Vagina (tissue), 2 donors: ENCODE data around the gene GALM. TPM values are rescaled to one million over a fixed set of nuclear protein-coding genes. Genes with fewer than 3 reads are reported as not detected.

Experiments used
- DNase-seq, 2 donors: peaks; one replicate each; pipeline ENCODE4 v3.0.0-alpha.2; 2017; ENCODE audit errors: extremely low spot score in 2 of 2
- H3K27ac ChIP-seq: fragments of 200-600 bp; sonication (generic); one replicate; pipeline ENCODE4 v1.5.1; 2019
- H3K27me3 ChIP-seq: fragments of 200-600 bp; sonication (generic); one replicate; pipeline ENCODE4 v1.5.1; 2019
- H3K36me3 ChIP-seq, 2 donors: fragments of 200-600 bp; sonication (generic); one replicate each; pipeline ENCODE4 v1.5.1; 2017 to 2019
- H3K4me1 ChIP-seq: fragments of 200-600 bp; sonication (generic); one replicate; pipeline ENCODE4 v1.5.1; 2019
- H3K4me3 ChIP-seq, 2 donors: fragments of 200-600 bp; sonication (generic); 1 replicate in 1 of 2; 2 replicates in 1 of 2; pipeline ENCODE4 v1.5.1; 2016 to 2019
- H3K9me3 ChIP-seq: fragments of 200-600 bp; sonication (generic); one replicate; pipeline ENCODE4 v1.5.1; 2019
- POLR2A ChIP-seq, 2 donors: fragments of 450-650 bp; IDR thresholded peaks; one replicate each; pipeline ENCODE4 v1.6.1; 2017; ENCODE audit warnings: antibody characterized with exemption in 2 of 2, mild to moderate bottlenecking in 2 of 2, moderate library complexity in 2 of 2
- POLR2AphosphoS5 ChIP-seq, 2 donors: sonication (generic); formaldehyde crosslinking; IDR thresholded peaks; one replicate each; pipeline ENCODE4 v1.9.0; 2017; ENCODE audit warnings: antibody characterized with exemption in 2 of 2, mild to moderate bottlenecking in 2 of 2, low read depth in 1 of 2; ENCODE audit not compliant: insufficient read depth in 1 of 2
- intact Hi-C: fragments of 100-400 bp; cut with DNase I; formaldehyde crosslinking; loops from one replicate; pipeline ENCODE4 v1.15.1; 2023
- total RNA-seq: library from RNA; depleted of rRNA; stranded (reverse); fragments of >200 nt; gene quantifications from one replicate; pipeline ENCODE4 v1.2.3, GENCODE V29; 2016
- TF ChIP-seq, protein P1 (sequence below), 3 experiments: fragments of 450-650 bp in 2 of 3; fragments of 200-600 bp in 1 of 3; sonication (generic) in 1 of 3; IDR thresholded peaks; one replicate each; pipeline ENCODE4 v1.5.1; 2017 to 2019; ENCODE audit warnings: antibody characterized with exemption in 3 of 3, mild to moderate bottlenecking in 2 of 3, moderate library complexity in 2 of 3

GALM gene
- total RNA-seq, 1 donor from 2014 or later, result 16.9 TPM

- Histone ChIP-seq H3K36me3 (peaks cover 0 to 63% of the 10 kb centered on the region in 2 donors), H3K27ac (no peak overlapping the region), H3K4me3 (no peak overlapping the region), H3K4me1 (peaks cover 53% of the 10 kb centered on the region), H3K9me3 (no peaks in the 10 kb centered on the region), H3K27me3 (no peaks in the 10 kb centered on the region)
- DNase-seq, result no peak
- TF ChIP-seq POLR2AphosphoS5 (IDR thresholded peaks at IDR 0.05; ENCODE audit: insufficient read depth in 1 of 2, low read depth in 1 of 2) (no peak), POLR2A (IDR thresholded peaks at IDR 0.05) (no peak)
- TF ChIP-seq, protein P1, sequence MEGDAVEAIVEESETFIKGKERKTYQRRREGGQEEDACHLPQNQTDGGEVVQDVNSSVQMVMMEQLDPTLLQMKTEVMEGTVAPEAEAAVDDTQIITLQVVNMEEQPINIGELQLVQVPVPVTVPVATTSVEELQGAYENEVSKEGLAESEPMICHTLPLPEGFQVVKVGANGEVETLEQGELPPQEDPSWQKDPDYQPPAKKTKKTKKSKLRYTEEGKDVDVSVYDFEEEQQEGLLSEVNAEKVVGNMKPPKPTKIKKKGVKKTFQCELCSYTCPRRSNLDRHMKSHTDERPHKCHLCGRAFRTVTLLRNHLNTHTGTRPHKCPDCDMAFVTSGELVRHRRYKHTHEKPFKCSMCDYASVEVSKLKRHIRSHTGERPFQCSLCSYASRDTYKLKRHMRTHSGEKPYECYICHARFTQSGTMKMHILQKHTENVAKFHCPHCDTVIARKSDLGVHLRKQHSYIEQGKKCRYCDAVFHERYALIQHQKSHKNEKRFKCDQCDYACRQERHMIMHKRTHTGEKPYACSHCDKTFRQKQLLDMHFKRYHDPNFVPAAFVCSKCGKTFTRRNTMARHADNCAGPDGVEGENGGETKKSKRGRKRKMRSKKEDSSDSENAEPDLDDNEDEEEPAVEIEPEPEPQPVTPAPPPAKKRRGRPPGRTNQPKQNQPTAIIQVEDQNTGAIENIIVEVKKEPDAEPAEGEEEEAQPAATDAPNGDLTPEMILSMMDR (IDR thresholded peaks at IDR 0.05), result no peak
- intact Hi-C loops, result no loop called here
Measured at GRCh38 chr2:38745267-38745666, 79.4 kb downstream of the GALM start.

GRCh38 chr2:38747007-38747424 is 81.1 kb downstream of the GALM start:
- Histone ChIP-seq H3K4me1 (peaks cover 58% of the 10 kb centered on the region), H3K27ac (no peak overlapping the region), H3K27me3 (no peaks in the 10 kb centered on the region), H3K36me3 (peaks cover 0 to 63% of the 10 kb centered on the region in 2 donors), H3K4me3 (no peak overlapping the region), H3K9me3 (no peaks in the 10 kb centered on the region)
- intact Hi-C loops, result no loop called here
- no peak for DNase-seq
- TF ChIP-seq, protein P1 (IDR thresholded peaks at IDR 0.05), result no peak
- no peak for TF ChIP-seq POLR2AphosphoS5 (IDR thresholded peaks at IDR 0.05; ENCODE audit: insufficient read depth in 1 of 2, low read depth in 1 of 2)

GRCh38 chr2:38747819-38748218 is 81.9 kb downstream of the GALM start:
- TF ChIP-seq POLR2AphosphoS5 (IDR thresholded peaks at IDR 0.05; ENCODE audit: insufficient read depth in 1 of 2, low read depth in 1 of 2), result no peak
- TF ChIP-seq, protein P1 (IDR thresholded peaks at IDR 0.05), result no peak
- no peak for TF ChIP-seq POLR2A (IDR thresholded peaks at IDR 0.05)
- H3K9me3 ChIP-seq, result no peaks in the 10 kb centered on the region
- intact Hi-C loops, result no loop called here
- H3K4me1 ChIP-seq, result peaks cover 60% of the 10 kb centered on the region
- no peaks in the 10 kb centered on the region for H3K27me3 ChIP-seq
- no peak overlapping the region for H3K4me3 ChIP-seq
- H3K36me3 ChIP-seq, result peaks cover 0 to 63% of the 10 kb centered on the region in 2 donors
- no peak for DNase-seq
- no peak overlapping the region for H3K27ac ChIP-seq

DNA sequence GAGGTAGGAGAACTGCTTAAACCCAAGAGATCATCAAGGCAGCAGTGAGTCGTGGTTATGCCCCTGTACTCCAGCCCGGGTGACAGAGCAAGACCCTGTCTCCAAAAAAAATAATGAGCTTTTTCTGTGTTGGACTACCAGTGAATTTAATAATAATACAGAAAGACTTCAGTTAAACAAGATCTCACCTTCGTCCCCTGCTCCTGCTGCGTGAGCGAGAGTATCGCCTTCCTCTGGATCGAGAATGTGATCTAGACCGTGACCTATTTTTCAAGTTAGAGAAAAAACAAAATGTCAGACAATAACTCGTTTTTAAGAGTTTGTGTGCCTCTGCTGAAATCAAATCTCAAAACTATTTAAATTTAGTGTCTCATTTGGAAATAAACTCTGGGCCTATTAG is 82.5 kb downstream of the GALM start:
- no peaks in the 10 kb centered on the region for H3K27me3 ChIP-seq
- H3K4me3 ChIP-seq, result no peak overlapping the region
- intact Hi-C loops, result no loop called here
- peaks cover 60% of the 10 kb centered on the region for H3K4me1 ChIP-seq
- no peaks in the 10 kb centered on the region for H3K9me3 ChIP-seq
- no peak for TF ChIP-seq POLR2AphosphoS5 (IDR thresholded peaks at IDR 0.05; ENCODE audit: insufficient read depth in 1 of 2, low read depth in 1 of 2)
- TF ChIP-seq, protein P1 (IDR thresholded peaks at IDR 0.05), result no peak
- TF ChIP-seq POLR2A (IDR thresholded peaks at IDR 0.05), result no peak
- DNase-seq, result no peak
- H3K27ac ChIP-seq, result peak overlapping the region; percentile 14
- H3K36me3 ChIP-seq, result peaks cover 0 to 60% of the 10 kb centered on the region in 2 donors

- DNase-seq, result no peak
- no peaks in the 10 kb centered on the region for H3K27me3 ChIP-seq
- TF ChIP-seq POLR2A (IDR thresholded peaks at IDR 0.05) (no peak), POLR2AphosphoS5 (IDR thresholded peaks at IDR 0.05; ENCODE audit: insufficient read depth in 1 of 2, low read depth in 1 of 2) (no peak)
- TF ChIP-seq, protein P1 (IDR thresholded peaks at IDR 0.05), result no peak
- peak overlapping the region; percentile 88 to 97 for H3K4me3 ChIP-seq
- intact Hi-C loops, result no loop called here
- peaks cover 0 to 52% of the 10 kb centered on the region in 2 donors for H3K36me3 ChIP-seq
- H3K27ac ChIP-seq, result peak overlapping the region; percentile 99
- H3K4me1 ChIP-seq, result peaks cover 60% of the 10 kb centered on the region
- no peaks in the 10 kb centered on the region for H3K9me3 ChIP-seq
Measured at GRCh38 chr2:38748943-38749804, 83.3 kb downstream of the GALM start.
